Caco-2 (cell line): Measurements from ENCODE around the gene GBP7. TPM values are rescaled to one million over a fixed set of nuclear protein-coding genes. Genes with fewer than 3 reads are reported as not detected.

Source experiments
- BruUV-seq: library from RNA; stranded (reverse); fragments of 400-500 nt; replicated peaks from 2 replicates; lab custom pipeline; 2021; lab: Mats Ljungman, UMichigan
- CTCF ChIA-PET: fragments of 300-600 bp; sonication (Branson Sonifier 250); formaldehyde crosslinking; loops from one replicate; lab custom pipeline; 2022; ENCODE audit warnings: antibody characterized with exemption; lab: Charles Lee
- POLR2A ChIA-PET: fragments of 300-600 bp; sonication (Branson Sonifier 250); formaldehyde crosslinking; loops from one replicate; lab custom pipeline; 2022; ENCODE audit warnings: antibody characterized with exemption; lab: Charles Lee
- DNase-seq, 2 experiments: peaks; one replicate each; pipeline versions ENCODE4 v3.0.0 to v3.0.0-alpha.2; 2020 to 2022
- H3K27me3 ChIP-seq: replicated peaks from 2 replicates; pipeline ENCODE4 v1.6.0; 2011; ENCODE audit warnings: low read length; ENCODE audit not compliant: control insufficient read depth, insufficient read depth
- H3K36me3 ChIP-seq: 2 replicates; pipeline ENCODE4 v1.5.1; 2011; ENCODE audit warnings: low read length; ENCODE audit not compliant: control insufficient read depth, insufficient read depth
- H3K4me1 ChIP-seq: fragments of 250-450 bp; sonication (Bioruptor Pico); 2 replicates; pipeline ENCODE4 v1.5.1; 2020; ENCODE audit warnings: mild to moderate bottlenecking
- H3K4me3 ChIP-seq: 2 replicates; pipeline ENCODE4 v1.5.1; 2011; ENCODE audit warnings: low read depth, mild to moderate bottlenecking, control low read depth, low read length
- H3K9me3 ChIP-seq: fragments of 250-450 bp; sonication (Bioruptor Pico); 2 replicates; pipeline ENCODE4 v1.5.1; 2020; ENCODE audit warnings: mild to moderate bottlenecking, moderate library complexity
- H3K27ac Mint-ChIP-seq: one replicate; pipeline ENCODE4 v1.8.0; 2022; ENCODE audit warnings: mixed read lengths; ENCODE audit not compliant: unreplicated experiment
- H3K27me3 Mint-ChIP-seq: one replicate; pipeline ENCODE4 v1.8.0; 2022; ENCODE audit warnings: mixed read lengths; ENCODE audit not compliant: insufficient read depth, unreplicated experiment
- H3K36me3 Mint-ChIP-seq: one replicate; pipeline ENCODE4 v1.8.0; 2022; ENCODE audit warnings: mild to moderate bottlenecking, mixed read lengths; ENCODE audit not compliant: insufficient read depth, unreplicated experiment
- H3K4me1 Mint-ChIP-seq: one replicate; pipeline ENCODE4 v1.8.0; 2022; ENCODE audit warnings: low read depth, mixed read lengths; ENCODE audit not compliant: unreplicated experiment
- H3K4me3 Mint-ChIP-seq: one replicate; pipeline ENCODE4 v1.8.0; 2022; ENCODE audit warnings: mild to moderate bottlenecking, moderate library complexity, mixed read lengths; ENCODE audit not compliant: unreplicated experiment
- H3K9me3 Mint-ChIP-seq: one replicate; pipeline ENCODE4 v1.8.0; 2022; ENCODE audit warnings: mixed read lengths; ENCODE audit not compliant: unreplicated experiment
- CTCF ChIP-seq, 2 experiments: fragments of 200-600 bp in 1 of 2; IDR thresholded peaks; 1 replicate in 1 of 2; 2 replicates in 1 of 2; pipeline versions ENCODE4 v1.5.1 to v1.8.0; 2011 to 2022; ENCODE audit warnings: antibody characterized with exemption in 1 of 2, control low read depth in 1 of 2, inconsistent platforms in 1 of 2, low read depth in 1 of 2, low read length in 1 of 2, mild to moderate bottlenecking in 1 of 2, moderate library complexity in 1 of 2; ENCODE audit not compliant: insufficient read depth in 1 of 2, severe bottlenecking in 1 of 2, unreplicated experiment in 1 of 2
- intact Hi-C: fragments of 100-400 bp; cut with micrococcal nuclease; formaldehyde crosslinking; loops from one replicate; pipeline ENCODE4 v1.10.0; 2022; ENCODE audit not compliant: unreplicated experiment
- total RNA-seq: library from RNA; stranded (reverse); gene quantifications from 2 replicates; pipeline ENCODE4 v1.2.3, GENCODE V29; 2022

Gene GBP7
- total RNA-seq, 1 experiment from 2014 or later = not detected

DNA sequence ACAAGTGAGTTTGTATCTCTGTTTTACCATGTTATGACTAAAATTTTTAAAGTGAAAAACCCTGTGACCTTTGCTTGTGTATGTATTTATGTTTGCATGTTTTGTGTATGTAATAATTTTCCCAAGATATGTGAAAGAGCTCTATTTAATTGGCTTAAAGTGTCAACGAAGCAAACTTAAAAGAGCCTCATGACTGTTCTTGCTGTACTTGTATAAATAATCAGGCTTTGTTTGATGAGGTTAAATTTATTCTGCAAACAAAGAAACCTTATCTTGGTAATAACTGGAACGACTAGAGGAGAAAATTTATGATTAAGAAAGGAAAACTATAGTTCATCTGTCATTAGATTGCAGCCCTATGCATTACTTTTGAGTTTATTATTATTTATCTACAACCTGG is 6.6 kb downstream of the GBP7 start:
- Histone ChIP-seq H3K9me3 (no peaks in the 10 kb centered on the region), H3K4me3 (no peak overlapping the region), H3K27me3 (no peaks in the 10 kb centered on the region; the same call in 1 of the 2 replicates), H3K4me1 (no peaks in the 10 kb centered on the region), H3K36me3 (no peaks in the 10 kb centered on the region)
- Mint-ChIP-seq H3K4me1 (no peaks in the 10 kb centered on the region), H3K36me3 (no peaks in the 10 kb centered on the region), H3K27ac (no peak overlapping the region), H3K4me3 (no peak overlapping the region), H3K9me3 (no peaks in the 10 kb centered on the region), H3K27me3 (no peaks in the 10 kb centered on the region)
- no peak for DNase-seq
- ChIA-PET CTCF (no interaction called here), POLR2A (no interaction called here)
- intact Hi-C loops = no loop called here
- TF ChIP-seq CTCF (IDR thresholded peaks at IDR 0.05; ENCODE audit: insufficient read depth in 1 of 2, low read depth in 1 of 2, low read length in 1 of 2, severe bottlenecking in 1 of 2, unreplicated experiment in 1 of 2) = no peak
- BruUV-seq = no TSS peak

GRCh38 chr1:89167590-89168230 is 8.1 kb downstream of the GBP7 start:
- BruUV-seq = no TSS peak
- Mint-ChIP-seq H3K27ac (no peak overlapping the region), H3K36me3 (no peaks in the 10 kb centered on the region), H3K4me3 (no peak overlapping the region), H3K27me3 (no peaks in the 10 kb centered on the region), H3K4me1 (no peaks in the 10 kb centered on the region), H3K9me3 (no peaks in the 10 kb centered on the region)
- POLR2A ChIA-PET = no interaction called here
- Histone ChIP-seq H3K36me3 (no peaks in the 10 kb centered on the region), H3K4me1 (no peaks in the 10 kb centered on the region), H3K27me3 (no peaks in the 10 kb centered on the region; the same call in 1 of the 2 replicates), H3K9me3 (no peaks in the 10 kb centered on the region), H3K4me3 (no peak overlapping the region)
- CTCF ChIA-PET = no interaction called here
- no peak for DNase-seq
- intact Hi-C loops = no loop called here
- no peak for TF ChIP-seq CTCF (IDR thresholded peaks at IDR 0.05; ENCODE audit: insufficient read depth in 1 of 2, low read depth in 1 of 2, low read length in 1 of 2, severe bottlenecking in 1 of 2, unreplicated experiment in 1 of 2)

GRCh38 chr1:89166705-89167104 is 9.1 kb downstream of the GBP7 start:
- H3K27me3 ChIP-seq = no peaks in the 10 kb centered on the region; the same call in 1 of the 2 replicates
- POLR2A ChIA-PET = no interaction called here
- no TSS peak for BruUV-seq
- Mint-ChIP-seq H3K9me3 (no peaks in the 10 kb centered on the region), H3K4me3 (no peak overlapping the region), H3K27me3 (no peaks in the 10 kb centered on the region), H3K36me3 (no peaks in the 10 kb centered on the region), H3K27ac (no peak overlapping the region), H3K4me1 (no peaks in the 10 kb centered on the region)
- TF ChIP-seq CTCF (IDR thresholded peaks at IDR 0.05; ENCODE audit: insufficient read depth in 1 of 2, low read depth in 1 of 2, low read length in 1 of 2, severe bottlenecking in 1 of 2, unreplicated experiment in 1 of 2) = no peak
- intact Hi-C loops = no loop called here
- H3K36me3 ChIP-seq = no peaks in the 10 kb centered on the region
- no peak overlapping the region for H3K4me3 ChIP-seq
- CTCF ChIA-PET = no interaction called here
- no peak for DNase-seq
- no peaks in the 10 kb centered on the region for H3K4me1 ChIP-seq
- no peaks in the 10 kb centered on the region for H3K9me3 ChIP-seq
